EH (cell line): ENCODE results near the gene HARS1.
A peak's percentile ranks its signal among the peaks of the same experiment; 100 is the strongest.
"Not testable (repeated sequence)": the region's sequence is repeated elsewhere in the genome, so short reads cannot be mapped to it uniquely, and the experiment has no call there.

ENCODE experiments used
- DNase-seq: peaks from one replicate; pipeline ENCODE4 v3.0.0-alpha.2; 2015; ENCODE audit warnings: low read depth

HARS1 gene

DNA sequence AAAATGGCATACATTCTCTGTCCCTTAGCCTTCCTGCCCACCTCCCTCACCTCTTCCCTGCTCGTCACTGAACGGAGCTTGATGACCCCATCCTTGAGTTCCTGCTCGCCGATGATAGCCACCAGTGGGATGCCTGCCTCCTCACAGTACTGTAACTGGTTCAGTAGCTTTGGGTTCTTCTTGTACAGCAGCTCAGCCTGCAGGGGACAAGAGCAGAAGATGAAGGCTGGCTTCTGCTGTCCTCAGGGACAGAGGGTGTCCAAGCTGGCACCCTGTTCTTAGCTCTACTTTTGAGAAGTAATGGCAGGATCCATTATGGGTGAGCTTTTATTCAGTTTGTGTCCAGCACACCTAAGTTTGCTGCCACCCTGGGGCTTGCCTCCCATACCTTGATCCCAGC is 16.5 kb downstream of the HARS1 start:
- no peak for DNase-seq

DNA sequence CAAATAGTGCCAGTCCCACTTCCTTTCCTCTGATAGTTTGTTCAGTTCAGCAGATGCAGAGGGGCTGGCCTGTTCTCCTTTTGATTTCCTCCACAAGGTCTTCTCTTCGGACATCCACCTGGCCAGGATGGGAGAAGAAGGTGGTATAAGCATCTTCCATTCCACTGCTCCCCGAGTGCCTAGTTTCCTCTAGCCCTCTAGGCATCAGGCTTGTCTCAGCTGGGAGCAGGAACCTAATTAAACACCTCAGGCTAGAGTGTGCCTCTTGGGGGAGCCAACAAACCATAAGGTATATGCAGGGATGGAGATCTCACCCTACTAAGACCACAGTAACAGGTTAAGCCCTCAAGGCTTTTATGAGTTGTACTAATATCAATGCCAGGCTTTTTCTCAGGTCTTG is 17.0 kb downstream of the HARS1 start:
- no peak for DNase-seq

DNA sequence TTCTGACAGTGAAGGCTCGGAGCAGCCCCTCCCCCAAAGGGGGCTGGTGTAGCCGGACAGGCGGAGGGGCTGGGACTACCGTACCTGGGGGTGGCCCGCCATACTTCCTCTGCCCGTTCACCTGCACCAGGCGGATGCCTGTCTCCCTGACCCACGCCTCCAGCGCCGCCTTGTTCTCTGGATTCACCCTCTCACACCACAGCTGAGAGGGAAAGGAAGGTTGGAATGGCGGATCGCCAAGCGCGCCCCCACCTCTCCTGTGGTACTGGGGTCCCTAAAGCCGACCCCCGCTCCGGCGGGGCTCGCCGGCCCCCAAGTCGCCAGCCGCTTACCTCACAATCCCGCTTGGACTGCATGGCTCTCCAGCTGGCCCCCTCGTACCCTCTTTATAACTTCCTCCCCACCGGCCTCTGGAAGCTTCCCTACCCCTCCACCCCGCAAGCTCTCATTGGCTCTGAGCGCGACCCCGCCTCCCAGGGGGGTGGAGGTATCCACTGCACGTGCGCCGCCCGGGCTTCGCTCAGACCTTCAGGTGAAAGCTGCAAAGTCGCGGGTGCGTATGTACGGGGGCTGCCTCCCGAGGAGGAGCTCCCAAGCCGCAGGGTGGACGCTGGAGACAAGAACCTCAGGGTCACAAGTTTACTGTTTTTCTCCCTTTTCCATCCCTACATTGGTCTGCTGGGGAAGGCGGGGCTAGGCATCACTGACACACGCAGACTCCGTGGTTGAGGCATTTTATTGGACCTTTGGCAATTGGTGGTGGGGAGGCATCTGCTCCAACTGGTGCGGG is 17.8 kb downstream of the HARS1 start, which contains the start of gene DND1:
TSS of gene DND1 (minus strand) at position 390 of the 790 bp plus-strand sequence. CDS start at position 356, 34 bp downstream.
- DNase-seq: no peak

DNA sequence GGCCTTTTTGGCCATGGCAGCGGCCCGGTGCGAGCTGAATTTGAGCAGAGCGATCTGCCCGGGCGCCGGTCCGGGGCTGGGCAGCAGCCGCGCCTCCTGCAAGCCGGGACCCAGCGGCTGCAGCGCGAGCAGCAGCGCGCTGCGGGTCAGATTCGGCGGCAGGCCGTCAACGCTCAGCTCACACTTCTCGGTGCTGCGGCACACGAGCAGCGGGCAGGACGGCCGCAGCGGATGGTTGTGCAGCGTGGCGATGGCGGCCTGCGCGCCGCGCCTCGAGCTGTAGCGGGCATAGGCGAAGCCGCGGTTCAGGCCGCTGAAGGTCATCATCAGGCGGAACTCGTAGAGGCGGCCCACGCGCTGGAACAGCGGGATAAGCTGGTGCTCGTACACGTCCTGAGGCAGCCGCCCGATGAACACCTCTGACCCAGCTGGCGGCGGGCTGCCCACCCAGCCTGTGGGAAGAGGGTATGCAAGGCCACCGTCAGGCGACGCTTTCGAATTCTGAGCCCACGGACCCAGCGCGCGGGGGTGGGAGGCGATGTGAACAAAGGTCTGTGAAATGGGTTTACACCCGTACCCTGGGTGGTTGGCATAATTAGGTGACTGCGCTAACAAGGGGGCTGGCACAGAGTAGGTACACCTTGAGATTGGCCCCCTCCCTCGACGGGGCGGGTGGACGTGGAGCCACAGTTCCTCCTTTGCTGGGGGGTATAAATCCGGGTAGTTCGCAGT is 18.5 kb downstream of the HARS1 start:
- peak; percentile 41 for DNase-seq

DNA sequence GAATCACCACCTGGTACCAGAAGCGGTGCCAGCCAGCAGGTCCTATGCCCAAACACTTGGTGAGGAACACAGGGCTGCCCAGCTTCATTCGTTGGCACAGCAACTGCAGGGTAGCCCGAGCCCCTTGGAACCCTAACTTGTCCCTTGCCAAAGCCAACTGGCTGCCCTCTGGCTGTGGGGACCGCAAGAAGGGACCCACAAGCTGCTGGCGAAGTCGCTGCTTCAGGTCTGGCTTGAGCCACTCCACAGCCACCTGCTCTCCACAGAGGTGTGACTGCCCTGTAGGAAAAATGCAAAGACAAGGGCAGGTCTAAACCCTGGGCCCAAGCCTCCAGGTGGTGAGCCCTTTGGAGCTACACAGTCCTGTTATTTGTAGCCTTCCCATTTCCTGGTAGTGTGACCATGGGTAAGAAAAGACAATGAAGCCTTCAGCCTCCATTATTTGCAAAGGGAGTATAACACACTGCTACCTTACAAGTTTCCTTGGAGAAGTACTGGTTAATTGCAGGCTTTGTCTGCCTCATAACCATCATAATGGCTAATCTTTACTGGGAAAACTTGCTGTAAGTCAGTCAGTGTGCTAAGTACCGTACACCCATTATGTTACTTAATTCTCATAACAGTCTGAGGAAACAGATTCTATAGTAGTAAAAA is 19.6 kb downstream of the HARS1 start:
- DNase-seq: no peak

DNA sequence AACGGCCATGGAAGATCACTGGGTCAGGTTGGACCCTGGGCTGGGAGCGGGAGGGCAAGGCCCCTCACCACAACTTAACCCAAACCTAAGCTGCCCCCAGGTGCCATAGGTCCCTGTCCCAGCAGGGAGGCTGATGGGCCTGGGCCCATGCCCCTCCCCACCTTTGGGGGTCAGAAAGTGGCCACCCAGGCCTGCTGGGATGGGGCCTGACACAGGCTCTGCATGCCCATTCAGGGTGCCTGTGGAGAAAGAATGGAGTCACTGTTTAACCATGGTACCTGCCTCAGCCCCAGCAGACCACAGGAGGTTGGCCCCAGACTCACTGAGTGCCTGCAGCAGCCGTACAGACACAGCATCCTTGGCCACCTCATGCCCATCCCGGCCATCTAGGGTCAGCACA is 20.1 kb downstream of the HARS1 start:
- DNase-seq: not testable (repeated sequence)

DNA sequence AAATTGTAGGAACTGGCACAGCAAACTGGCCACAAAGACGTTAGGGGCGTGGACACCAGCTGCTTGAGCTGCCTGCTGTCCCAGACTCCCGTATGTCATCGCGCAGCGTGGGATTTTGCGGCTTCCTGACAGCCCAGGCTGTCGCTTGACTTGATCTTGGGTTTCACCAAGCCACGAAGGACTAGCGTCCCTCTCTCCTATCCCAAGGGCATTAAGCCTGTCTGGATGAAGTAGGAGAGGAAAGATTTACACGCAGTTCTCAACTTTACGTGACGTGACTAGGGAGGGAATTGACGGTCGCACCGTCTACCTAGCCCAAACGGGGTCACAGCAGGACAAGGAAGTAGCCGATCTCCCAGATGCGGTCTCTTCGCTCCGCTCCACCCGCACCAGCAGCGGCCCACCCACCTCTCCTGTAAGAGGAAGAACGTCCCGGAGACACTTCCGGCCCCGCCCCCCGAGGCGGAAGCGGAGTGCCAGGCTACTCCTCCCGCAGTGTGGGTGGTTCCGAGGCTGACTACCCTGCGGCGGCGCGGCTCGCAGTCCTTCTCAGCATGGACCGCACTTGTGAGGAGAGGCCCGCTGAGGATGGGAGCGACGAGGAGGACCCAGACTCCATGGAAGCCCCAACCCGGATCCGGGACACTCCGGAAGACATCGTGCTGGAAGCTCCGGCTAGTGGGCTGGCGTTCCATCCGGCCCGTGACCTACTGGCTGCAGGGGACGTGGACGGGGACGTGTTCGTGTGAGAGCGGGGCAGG is 26.6 kb downstream of the HARS1 start, which contains the start of gene WDR55:
TSS of gene WDR55 (plus strand) at position 546 of the 761 bp plus-strand sequence. CDS start at position 555, 9 bp downstream.
- peak; percentile 95 for DNase-seq

DNA sequence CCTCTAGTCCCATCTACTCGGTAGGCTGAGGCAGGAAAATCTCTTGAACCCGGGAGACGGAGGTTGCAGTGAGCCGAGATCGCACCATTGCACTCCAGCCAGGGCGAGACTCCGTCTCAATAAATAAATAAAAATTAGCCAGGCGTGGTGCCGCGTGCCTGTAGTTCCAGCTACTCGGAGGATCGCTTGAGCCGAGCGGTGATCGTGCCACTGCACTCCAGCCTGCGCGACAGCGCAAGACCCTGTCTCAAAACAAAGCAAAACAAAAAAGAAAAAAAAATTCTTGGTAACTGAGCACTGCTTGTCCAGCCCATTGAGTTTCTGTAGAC is 27.2 kb downstream of the HARS1 start:
- no peak for DNase-seq

DNA sequence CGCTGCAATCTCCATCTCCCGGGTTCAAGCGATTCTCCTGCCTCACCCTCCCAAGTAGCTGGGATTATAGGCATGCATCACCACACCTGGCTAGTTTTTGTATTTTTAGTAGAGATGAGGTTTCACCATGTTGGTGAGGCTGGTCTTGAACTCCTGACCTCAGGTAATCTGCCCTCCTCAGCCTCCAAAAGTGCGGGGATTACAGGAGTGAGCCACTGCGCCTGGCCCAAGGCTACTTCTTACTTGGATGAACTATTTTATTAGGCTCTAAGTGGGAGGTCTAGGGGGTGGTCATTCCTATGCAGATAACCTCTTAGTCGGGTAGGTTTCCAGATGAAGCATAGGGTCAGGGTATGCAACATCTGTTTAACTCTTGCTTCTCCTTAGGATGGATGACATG is 30.8 kb downstream of the HARS1 start:
- not testable (repeated sequence) for DNase-seq

DNA sequence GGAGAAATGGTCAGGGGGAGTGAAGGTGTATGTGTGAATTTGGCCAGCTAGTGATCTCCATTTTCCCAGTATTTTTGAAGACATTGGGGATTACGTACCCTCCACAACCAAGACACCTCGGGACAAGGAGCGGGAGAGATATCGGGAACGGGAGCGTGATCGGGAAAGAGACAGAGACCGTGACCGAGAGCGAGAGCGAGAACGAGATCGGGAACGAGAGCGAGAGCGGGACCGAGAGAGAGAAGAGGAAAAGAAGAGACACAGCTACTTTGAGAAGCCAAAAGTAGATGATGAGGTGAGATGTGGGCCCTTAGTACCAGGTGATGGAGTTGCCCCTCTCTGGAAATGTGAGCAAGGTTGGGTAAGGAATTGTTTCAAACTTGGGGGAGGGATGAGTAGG is 32.3 kb downstream of the HARS1 start:
- no peak for DNase-seq

DNA sequence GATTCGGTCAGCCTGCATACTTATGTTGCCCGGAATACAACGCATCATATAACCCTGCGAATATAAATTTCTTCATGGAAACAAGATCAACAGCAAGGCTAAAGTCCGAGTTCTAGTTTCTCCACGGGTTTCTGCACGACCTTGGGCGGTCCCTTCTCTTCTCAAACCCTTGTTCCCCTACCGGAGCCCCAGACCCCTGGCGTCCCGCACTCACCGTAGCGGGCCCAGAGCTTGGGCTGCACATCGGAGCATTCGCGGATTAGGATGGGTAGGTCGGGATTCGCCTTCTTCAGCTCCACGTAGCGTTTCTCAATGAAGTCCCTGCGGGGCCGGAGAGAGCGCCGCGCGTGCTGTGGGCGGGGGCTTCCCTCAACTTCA is 44.1 kb downstream of the HARS1 start:
- DNase-seq: no peak

DNA sequence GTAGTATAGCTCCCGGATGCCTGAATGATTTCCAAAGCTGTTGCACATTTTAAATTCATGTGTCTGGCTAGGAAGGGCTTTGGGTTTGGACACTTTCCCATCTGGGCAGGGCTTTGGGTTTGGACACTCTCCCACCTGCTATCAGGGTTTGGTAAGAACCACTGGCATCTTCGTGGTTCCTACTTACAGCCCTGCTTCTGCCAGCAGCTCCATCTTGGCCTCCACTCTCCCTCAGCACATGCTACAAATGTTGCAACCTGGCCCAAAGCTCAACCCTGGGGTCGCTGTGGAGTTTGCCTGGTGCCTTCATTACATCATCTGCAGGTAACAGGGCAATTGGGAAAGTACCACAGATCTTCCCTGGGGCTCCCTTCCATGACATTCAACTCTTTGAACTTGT is 48.5 kb downstream of the HARS1 start:
- peak; percentile 25 for DNase-seq

DNA sequence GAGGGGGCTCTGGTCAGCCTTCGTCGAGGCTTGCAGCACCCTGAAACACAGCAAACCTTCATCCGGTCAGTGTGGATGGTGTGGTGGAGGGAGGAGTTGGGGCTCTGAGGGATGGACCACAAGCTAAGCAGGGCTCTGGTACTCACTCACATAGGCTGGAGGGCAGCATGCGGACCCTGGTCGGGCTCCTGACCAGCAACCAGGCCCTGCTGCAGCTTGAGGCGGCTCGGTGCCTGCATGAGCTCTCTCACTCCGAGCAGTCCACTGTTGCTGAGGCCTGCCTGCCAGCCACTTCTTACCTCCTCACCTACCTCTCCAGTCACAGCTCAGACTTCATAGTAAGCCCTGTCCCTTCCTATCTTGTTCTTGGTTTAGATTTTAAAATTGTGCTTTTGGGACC is 49.5 kb downstream of the HARS1 start:
- DNase-seq: no peak

DNA sequence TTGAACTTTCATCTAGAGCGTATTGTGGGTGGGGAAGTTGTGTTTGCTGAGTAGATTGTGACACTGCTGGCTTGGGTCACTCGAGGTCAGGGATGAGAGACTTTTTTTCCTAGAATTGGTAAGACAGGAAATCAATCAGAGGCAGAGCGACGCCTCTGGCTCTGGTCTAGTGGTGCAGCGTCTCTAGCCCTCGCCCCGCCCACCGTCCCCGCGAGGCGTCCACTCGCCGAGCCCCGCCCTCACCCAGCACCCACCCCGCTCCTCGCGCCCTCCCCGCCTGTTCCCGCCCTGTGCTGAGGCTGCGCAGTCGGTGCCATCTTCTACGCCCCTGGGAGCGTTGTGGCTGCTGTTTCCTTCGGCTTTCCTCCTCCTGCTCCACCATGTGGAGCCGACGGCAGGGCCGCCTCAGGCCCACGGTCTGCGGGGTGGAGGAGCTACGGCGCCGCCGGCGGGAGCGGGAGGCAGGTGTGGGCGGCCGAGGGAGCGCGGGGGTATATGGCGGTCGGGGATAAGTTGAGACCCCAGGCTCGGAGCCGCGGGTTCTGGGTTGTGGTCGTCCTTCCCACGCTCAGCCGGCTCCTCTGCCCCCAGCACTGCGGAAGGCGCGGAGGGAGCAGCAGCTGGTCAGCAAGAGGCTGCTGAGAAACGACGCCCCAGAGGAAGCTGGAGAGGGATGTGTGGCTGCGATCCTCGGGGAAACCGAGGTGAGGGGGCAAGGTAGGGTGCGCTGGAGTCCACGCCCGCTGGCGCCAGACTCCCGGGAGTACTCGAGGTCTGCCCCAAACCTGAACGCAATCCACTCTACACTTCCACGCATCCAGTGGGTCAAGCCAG is 51.8 kb downstream of the HARS1 start, which contains the start of gene TMCO6:
TSS of gene TMCO6 (plus strand) at position 304 of the 834 bp plus-strand sequence. CDS start at position 381, 77 bp downstream.
- DNase-seq: peak; percentile 95

DNA sequence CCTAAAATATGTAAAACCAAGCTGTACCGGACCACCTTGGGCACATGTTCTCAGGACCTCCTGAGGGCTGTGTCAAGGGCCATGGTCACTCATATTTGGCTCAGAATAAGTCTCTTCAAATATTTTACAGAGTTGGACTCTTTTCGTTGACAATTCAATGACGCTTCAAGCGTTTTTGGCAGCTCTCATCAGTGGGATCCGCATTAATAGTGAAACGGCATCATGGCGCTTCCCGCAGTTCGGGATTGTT is 52.3 kb downstream of the HARS1 start:
- not testable (repeated sequence) for DNase-seq

DNA sequence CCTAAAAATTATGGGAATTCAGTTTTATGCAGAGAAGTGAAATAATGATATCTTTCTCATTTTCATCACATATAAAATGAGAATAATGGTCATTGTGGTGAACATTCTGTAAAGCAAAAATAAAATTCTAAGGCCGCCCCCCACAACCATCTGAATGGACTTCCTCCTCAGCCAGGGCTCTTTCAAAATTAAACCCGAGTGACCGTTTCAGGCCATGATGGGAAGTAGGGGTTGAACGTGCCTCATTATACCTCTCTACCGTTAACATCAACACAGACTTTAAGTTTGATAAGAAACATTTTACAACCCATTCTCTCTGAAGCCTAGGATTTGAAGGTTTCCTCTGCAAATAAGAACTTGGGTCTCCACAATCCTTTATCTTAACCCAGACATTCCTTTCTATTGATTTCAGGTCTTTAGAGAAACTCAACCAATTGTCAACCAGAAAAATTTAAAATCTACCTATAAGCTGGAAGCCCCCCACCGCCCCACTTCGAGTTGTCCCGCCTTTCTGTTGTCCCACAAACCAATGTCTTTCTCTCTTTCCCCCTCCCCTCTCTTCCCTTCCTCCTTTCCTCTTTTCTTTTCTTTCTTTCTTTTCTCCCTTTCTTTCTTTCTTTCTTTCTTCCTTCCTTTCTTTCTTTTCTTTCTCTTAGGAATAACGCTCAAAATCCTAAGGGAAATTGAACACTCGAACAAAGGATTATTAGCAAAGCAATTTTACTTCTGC is 53.6 kb downstream of the HARS1 start:
- DNase-seq: no peak

DNA sequence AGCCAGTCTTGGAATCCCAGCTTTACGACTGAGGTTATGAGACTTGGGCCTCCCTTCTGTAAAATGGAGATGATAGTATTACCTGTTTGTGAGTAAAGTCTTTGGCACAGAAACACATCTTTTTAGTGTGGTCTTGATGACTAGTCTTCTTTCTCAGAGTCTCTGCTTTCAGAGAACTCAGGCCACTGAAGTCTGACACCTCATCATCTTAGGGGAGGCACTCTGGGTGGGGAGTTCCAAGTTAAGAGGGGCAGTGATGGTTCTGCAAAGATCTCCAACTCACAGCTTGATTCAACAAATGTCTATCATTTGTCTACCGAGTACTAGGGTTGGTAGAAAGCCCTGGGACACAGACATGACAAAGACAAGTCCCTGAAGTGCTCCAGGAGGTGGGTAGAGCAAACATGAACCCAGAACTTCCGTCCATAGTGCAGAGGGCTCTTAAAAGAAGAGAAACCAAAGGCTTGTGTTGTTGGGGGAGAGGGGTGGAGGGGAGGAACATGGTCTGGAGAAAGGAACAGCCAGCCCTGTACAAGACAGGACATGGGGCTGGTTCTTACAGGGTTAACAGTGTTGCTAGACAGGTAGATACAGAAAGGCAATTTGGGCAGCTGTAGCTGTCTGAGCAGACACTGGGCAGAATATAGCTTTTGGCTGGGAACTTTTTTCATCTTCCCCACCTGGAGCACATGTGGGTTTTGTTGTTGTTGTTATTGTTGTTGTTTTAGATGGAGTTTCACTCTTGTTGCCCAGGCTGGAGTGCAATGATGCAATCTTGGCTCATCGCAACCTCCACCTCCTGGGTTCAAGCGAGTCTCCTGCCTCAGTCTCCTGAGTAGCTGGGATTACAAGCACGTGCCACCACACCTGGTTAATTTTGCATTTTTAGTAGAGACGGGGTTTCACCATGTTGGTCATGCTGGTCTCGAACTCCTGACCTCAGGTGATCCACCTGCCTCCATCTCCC is 55.6 kb downstream of the HARS1 start:
- no peak for DNase-seq

DNA sequence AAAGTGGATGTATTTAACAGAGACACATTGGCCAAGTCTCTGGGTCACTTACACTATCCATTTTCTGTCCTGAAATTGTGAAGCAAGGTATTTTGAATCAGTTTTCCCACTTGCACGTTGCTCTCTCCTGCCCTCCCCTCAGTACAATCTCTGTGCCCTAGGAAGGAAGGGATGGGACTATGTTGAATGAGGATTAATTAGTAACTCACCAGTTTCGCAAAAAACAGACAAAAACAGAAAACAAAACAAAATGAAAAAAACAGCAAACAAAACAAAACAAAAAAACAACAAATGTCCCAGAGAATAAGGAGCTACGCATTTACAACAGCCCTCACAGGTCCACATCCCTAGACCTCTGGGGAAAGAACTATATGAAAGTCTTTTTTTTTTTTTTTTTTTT is 57.1 kb downstream of the HARS1 start:
- DNase-seq: no peak

DNA sequence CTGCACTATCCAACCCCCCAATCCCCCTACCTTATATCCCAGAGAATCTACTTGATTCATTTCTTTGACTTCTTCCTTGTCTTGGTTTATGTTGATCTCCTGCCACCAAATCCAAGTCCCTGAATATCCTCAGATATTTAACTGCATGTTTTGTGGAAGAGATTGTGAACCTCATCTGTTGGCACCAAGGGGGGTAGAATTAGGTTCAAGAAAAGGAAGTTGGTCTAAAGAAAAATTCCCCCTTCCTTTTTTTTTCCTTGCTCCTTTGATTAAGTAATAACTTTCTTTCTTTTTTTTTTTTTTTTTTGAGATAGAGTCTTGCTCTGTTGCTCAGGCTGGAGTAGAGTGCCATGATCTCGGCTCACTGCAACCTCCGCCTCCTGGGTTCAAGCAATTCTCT is 57.7 kb downstream of the HARS1 start:
- DNase-seq: no peak
